C4-2B (cell line): ENCODE data around the gene PTPRF.

ENCODE experiments used
- ZFX ChIP-seq: fragments of 450-650 bp; IDR thresholded peaks from 2 replicates; pipeline ENCODE4 v1.6.1; 2017
- TF ChIP-seq, protein P1 (sequence below): fragments of 450-650 bp; conservative IDR thresholded peaks from 2 replicates; pipeline ENCODE4 v1.5.1; 2017; ENCODE audit warnings: mild to moderate bottlenecking

DNA sequence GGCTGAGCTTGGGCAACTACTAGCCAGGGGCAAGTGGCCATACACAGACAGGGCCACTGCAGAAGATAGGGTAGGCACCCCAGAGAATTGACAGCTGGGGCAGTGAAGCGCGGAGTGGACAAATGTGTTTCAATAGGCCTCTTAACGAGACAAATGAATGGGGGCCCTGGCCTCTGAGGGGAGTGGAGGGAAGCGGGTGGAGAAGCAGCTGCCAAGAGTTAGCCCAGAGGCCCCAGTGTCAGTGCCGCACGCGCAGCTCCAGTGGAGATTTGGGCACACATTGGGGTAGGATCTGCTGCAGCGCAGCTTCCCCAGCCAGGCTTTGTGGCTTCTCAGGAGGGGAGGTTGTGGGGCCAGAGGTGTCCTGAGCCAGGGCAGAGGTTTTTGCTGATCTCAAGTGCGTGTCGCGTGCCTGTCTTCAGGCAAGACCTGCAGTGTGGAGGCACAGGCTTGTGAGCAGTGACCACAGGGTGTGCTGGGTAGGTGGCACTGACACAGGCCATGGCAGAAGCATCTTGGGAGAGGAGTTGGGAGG, 16.9 kb downstream of the PTPRF start:
- TF ChIP-seq, protein P1, sequence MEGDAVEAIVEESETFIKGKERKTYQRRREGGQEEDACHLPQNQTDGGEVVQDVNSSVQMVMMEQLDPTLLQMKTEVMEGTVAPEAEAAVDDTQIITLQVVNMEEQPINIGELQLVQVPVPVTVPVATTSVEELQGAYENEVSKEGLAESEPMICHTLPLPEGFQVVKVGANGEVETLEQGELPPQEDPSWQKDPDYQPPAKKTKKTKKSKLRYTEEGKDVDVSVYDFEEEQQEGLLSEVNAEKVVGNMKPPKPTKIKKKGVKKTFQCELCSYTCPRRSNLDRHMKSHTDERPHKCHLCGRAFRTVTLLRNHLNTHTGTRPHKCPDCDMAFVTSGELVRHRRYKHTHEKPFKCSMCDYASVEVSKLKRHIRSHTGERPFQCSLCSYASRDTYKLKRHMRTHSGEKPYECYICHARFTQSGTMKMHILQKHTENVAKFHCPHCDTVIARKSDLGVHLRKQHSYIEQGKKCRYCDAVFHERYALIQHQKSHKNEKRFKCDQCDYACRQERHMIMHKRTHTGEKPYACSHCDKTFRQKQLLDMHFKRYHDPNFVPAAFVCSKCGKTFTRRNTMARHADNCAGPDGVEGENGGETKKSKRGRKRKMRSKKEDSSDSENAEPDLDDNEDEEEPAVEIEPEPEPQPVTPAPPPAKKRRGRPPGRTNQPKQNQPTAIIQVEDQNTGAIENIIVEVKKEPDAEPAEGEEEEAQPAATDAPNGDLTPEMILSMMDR, result no peak
- TF ChIP-seq ZFX, result no peak
